ENCODE results near the gene AACS.

GRCh38 chr12:125149160-125150108 lies 84.2 kb downstream of the AACS start:
- TF ChIP-seq CTCF (IDR thresholded peaks at IDR 0.05), result no peak
- no peak for TF ChIP-seq POLR2AphosphoS5 (IDR thresholded peaks at IDR 0.05)
- no peak for TF ChIP-seq POLR2A (IDR thresholded peaks at IDR 0.05)
